IPS-18a (cell line): Measurements from ENCODE around the gene HTRA2.

Source experiments
- H3K27ac ChIP-seq: one replicate; pipeline ENCODE4 v1.5.1; 2013; ENCODE audit warnings: low read length
- H3K27me3 ChIP-seq: one replicate; pipeline ENCODE4 v1.6.1; 2013; ENCODE audit warnings: mild to moderate bottlenecking, low read length; ENCODE audit not compliant: control insufficient read depth, insufficient read depth
- H3K36me3 ChIP-seq: one replicate; pipeline ENCODE4 v1.6.1; 2013; ENCODE audit warnings: low read depth, low read length; ENCODE audit not compliant: control insufficient read depth
- H3K4me1 ChIP-seq: one replicate; pipeline ENCODE4 v1.6.1; 2013; ENCODE audit warnings: low read depth, low read length; ENCODE audit not compliant: control insufficient read depth
- H3K4me3 ChIP-seq: one replicate; pipeline ENCODE4 v1.5.1; 2013; ENCODE audit warnings: low read length
- H3K9ac ChIP-seq: one replicate; pipeline ENCODE4 v1.6.1; 2013; ENCODE audit warnings: mild to moderate bottlenecking, low read length, moderate library complexity
- H3K9me3 ChIP-seq: one replicate; pipeline ENCODE4 v1.6.1; 2013; ENCODE audit warnings: low read depth, low read length; ENCODE audit not compliant: control insufficient read depth

Gene HTRA2

GRCh38 chr2:74526649-74527230, 3.0 kb upstream of the HTRA2 start:
- no peaks in the 10 kb centered on the region for H3K4me1 ChIP-seq
- no peak overlapping the region for H3K9ac ChIP-seq
- H3K4me3 ChIP-seq: no peak overlapping the region
- no peak overlapping the region for H3K27ac ChIP-seq
- H3K36me3 ChIP-seq: peaks cover 14% of the 10 kb centered on the region
- peaks cover 19% of the 10 kb centered on the region for H3K27me3 ChIP-seq
- H3K9me3 ChIP-seq: no peaks in the 10 kb centered on the region

- Histone ChIP-seq H3K27me3 (peaks cover 9% of the 10 kb centered on the region), H3K9ac (no peak overlapping the region), H3K36me3 (peaks cover 16% of the 10 kb centered on the region), H3K4me3 (no peak overlapping the region), H3K9me3 (no peaks in the 10 kb centered on the region), H3K4me1 (no peaks in the 10 kb centered on the region), H3K27ac (no peak overlapping the region)
These were observed 2.0 kb upstream of the HTRA2 start for GRCh38 chr2:74527741-74528140.

GRCh38 chr2:74528600-74529356, 955 bp upstream of the HTRA2 start:
- Histone ChIP-seq H3K27me3 (no peaks in the 10 kb centered on the region), H3K4me3 (peak overlapping the region; percentile 98), H3K9ac (peak overlapping the region; percentile 94), H3K27ac (peak overlapping the region; percentile 88), H3K36me3 (peaks cover 25% of the 10 kb centered on the region), H3K4me1 (no peaks in the 10 kb centered on the region), H3K9me3 (no peaks in the 10 kb centered on the region)

GRCh38 chr2:74530239-74531187, 780 bp downstream of the HTRA2 start:
- Histone ChIP-seq H3K9me3 (no peaks in the 10 kb centered on the region), H3K27ac (no peak overlapping the region), H3K36me3 (peaks cover 33% of the 10 kb centered on the region), H3K4me3 (peak overlapping the region; percentile 98), H3K4me1 (no peaks in the 10 kb centered on the region), H3K9ac (peak overlapping the region; percentile 64), H3K27me3 (no peaks in the 10 kb centered on the region)

- H3K9ac ChIP-seq: no peak overlapping the region
- no peak overlapping the region for H3K4me3 ChIP-seq
- peaks cover 32% of the 10 kb centered on the region for H3K36me3 ChIP-seq
These were observed 1.9 kb downstream of the HTRA2 start for GRCh38 chr2:74531666-74532065.

GRCh38 chr2:74532222-74532621, 2.5 kb downstream of the HTRA2 start:
- Histone ChIP-seq H3K9me3 (no peaks in the 10 kb centered on the region), H3K9ac (no peak overlapping the region), H3K4me1 (no peaks in the 10 kb centered on the region), H3K4me3 (no peak overlapping the region), H3K27me3 (no peaks in the 10 kb centered on the region), H3K27ac (no peak overlapping the region), H3K36me3 (peaks cover 26% of the 10 kb centered on the region)

More at GRCh38 chr2:74531666-74532065, 1.9 kb downstream of the HTRA2 start:
- Histone ChIP-seq H3K9me3 (no peaks in the 10 kb centered on the region), H3K27ac (no peak overlapping the region), H3K4me1 (no peaks in the 10 kb centered on the region), H3K27me3 (no peaks in the 10 kb centered on the region)

GRCh38 chr2:74533464-74533863, 3.7 kb downstream of the HTRA2 start:
- Histone ChIP-seq H3K4me1 (no peaks in the 10 kb centered on the region), H3K9me3 (no peaks in the 10 kb centered on the region), H3K4me3 (no peak overlapping the region), H3K9ac (no peak overlapping the region), H3K36me3 (peaks cover 22% of the 10 kb centered on the region), H3K27ac (no peak overlapping the region), H3K27me3 (no peaks in the 10 kb centered on the region)

- no peaks in the 10 kb centered on the region for H3K4me1 ChIP-seq
- H3K9ac ChIP-seq: no peak overlapping the region
- no peak overlapping the region for H3K4me3 ChIP-seq
- peaks cover 22% of the 10 kb centered on the region for H3K36me3 ChIP-seq
- H3K9me3 ChIP-seq: no peaks in the 10 kb centered on the region
- H3K27ac ChIP-seq: no peak overlapping the region
- H3K27me3 ChIP-seq: no peaks in the 10 kb centered on the region
These were observed 4.7 kb downstream of the HTRA2 start for GRCh38 chr2:74534411-74534810.

GRCh38 chr2:74535440-74535965, 5.8 kb downstream of the HTRA2 start:
- no peaks in the 10 kb centered on the region for H3K4me1 ChIP-seq
- H3K9me3 ChIP-seq: no peaks in the 10 kb centered on the region
- no peak overlapping the region for H3K27ac ChIP-seq
- H3K4me3 ChIP-seq: no peak overlapping the region
- H3K27me3 ChIP-seq: no peaks in the 10 kb centered on the region
- H3K36me3 ChIP-seq: peaks cover 22% of the 10 kb centered on the region
- H3K9ac ChIP-seq: no peak overlapping the region

- Histone ChIP-seq H3K4me3 (no peak overlapping the region), H3K27me3 (no peaks in the 10 kb centered on the region), H3K9ac (no peak overlapping the region), H3K36me3 (peaks cover 22% of the 10 kb centered on the region), H3K4me1 (no peaks in the 10 kb centered on the region), H3K9me3 (no peaks in the 10 kb centered on the region), H3K27ac (no peak overlapping the region)
These were observed 6.6 kb downstream of the HTRA2 start for GRCh38 chr2:74536166-74536950.

GRCh38 chr2:74537140-74537539, 7.4 kb downstream of the HTRA2 start:
- Histone ChIP-seq H3K27ac (no peak overlapping the region), H3K4me1 (no peaks in the 10 kb centered on the region), H3K9ac (no peak overlapping the region), H3K36me3 (peaks cover 22% of the 10 kb centered on the region), H3K9me3 (no peaks in the 10 kb centered on the region), H3K27me3 (no peaks in the 10 kb centered on the region), H3K4me3 (no peak overlapping the region)
